DLD1 (cell line): ENCODE measurements around the gene WSCD1.

Source experiments
- in situ Hi-C: cut with HindIII; loops from 2 replicates; pipeline ENCODE4 v1.10.0; 2017; ENCODE audit warnings: low sequenced_read_pairs

The WSCD1 gene

DNA sequence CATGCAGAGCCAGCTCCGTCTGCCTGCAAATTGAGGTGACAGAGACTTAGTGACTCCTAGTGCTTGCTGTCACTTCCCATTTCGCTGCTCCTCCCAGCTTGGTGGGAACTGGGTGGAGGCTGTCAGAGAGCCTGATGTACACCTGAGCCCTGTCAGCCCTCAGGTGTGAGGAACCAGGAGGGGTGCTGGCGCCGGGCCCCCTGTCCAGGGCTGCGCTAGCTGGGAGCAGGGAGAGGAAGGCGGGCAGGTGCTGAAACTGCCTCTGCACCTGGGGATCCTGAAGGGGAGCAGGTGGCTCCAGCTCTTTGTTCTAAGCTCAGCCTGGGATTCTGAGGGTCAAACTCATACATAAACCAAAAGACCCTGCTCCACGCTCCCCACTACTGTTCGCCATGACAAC is 10.8 kb upstream of the WSCD1 start:
- in situ Hi-C loops, result no loop called here

DNA sequence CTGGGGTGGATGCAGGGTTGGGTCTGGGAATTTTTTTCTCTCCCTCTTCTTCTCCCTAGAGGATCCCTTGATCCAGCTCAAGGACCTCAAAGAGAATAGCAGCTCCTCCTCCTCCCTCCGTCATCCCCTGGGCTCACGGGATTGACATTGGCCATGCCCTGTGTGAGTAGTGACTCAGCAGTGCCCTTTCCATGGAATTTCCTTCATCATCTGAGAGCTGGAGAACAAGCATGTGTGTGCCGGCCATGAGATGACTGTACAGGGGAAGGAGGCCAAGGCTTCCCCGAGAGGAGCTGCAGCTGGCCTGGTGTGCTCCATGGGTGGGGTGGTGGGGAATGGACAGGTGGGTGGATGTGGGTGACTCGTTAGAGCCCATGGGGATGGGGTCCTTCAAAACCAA is 8.9 kb upstream of the WSCD1 start:
- in situ Hi-C loops, result no loop called here

DNA sequence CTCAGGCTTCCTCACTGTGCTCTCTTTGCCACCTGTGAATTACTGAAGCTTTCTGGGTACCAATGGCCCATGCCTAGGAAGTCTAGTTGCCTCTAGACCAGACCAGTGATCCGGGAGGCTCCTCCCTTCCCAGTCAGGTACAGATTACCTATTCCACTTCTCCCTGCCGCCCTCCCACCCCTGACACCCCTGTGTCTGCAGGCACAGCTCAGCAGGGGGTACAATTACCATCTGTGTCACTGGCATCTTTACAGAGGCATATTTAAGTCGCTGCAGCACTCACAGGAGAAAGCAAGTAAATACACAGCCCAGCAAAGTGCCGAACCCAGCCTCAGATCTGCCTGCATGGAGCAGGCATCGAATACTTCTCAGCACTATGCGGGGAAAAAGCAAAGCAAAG is 5.3 kb upstream of the WSCD1 start:
- in situ Hi-C loops, result no loop called here

DNA sequence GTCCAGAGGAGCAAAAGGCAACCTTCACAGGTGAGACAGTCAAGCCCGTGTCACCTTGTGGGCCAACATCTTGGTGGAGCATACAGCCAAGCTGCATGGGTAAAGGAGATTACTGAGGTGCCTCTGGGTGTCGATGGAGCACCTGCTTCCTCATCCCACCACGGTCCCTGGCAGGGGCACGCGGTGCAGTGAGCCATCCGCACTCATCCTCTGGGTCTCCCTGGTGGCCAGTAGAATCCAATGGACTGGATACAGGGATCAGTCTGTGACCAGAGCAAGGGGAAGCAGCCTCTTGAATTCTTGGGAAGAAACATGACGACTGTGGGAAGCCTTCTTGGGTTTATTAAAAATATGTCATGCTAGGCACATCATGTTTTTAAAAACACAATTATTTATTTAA is 4.8 kb upstream of the WSCD1 start:
- in situ Hi-C loops, result no loop called here

DNA sequence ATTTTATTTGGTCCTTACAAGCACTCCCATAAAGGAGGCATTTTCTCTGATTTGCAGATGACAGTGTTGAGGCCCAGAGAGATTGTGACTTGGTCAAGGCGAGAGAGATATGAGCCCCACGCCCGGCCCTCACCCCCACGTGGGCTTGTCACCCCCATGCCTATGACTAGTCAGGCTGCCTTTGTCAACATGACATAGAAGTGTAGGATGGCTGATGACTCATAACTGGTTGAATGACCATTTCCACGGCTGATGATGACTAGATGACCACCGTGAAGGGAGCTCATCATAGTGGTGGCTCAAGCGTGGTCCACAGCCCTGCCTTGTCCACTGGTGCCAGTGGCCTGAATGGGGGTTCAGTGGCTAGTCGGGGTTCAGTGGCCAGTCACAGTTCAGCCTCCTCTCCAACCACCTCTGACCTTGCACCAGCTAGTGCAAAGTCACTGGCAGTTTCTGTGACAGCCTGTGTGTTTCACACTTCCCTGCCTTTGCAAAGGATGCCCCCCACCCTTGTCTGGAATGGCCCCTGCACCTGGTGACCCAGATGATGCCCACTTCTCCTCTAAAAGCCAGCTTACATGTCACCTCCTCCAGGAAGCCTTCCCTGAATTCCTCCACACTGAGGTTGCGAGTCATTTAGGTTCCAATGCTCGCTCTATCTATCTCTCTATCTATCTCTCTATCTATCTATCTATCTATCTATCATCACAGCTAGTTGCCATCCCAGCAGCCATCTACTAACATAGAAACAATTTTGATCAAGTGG is 3.8 kb upstream of the WSCD1 start:
- in situ Hi-C loops, result no loop called here

DNA sequence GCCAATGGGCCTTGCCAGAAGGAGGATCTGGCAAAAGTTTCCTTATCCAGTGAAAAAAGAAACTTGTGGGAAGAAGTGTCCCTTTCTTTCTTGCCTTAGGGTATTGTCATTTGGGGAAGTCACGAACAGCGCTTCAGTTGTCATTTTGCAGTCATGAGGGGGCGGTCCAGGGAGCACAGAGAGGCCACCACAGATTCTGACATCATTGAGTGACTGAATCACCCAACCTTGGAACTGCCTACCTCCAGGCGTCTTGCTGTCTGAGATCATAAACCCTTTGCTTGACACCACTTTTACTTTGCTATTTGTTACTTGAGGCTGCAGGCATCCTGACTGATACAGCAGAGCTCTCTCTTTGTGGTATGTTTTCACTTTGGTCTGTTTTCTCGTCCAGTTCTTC is 3.1 kb upstream of the WSCD1 start:
- in situ Hi-C loops, result no loop called here

DNA sequence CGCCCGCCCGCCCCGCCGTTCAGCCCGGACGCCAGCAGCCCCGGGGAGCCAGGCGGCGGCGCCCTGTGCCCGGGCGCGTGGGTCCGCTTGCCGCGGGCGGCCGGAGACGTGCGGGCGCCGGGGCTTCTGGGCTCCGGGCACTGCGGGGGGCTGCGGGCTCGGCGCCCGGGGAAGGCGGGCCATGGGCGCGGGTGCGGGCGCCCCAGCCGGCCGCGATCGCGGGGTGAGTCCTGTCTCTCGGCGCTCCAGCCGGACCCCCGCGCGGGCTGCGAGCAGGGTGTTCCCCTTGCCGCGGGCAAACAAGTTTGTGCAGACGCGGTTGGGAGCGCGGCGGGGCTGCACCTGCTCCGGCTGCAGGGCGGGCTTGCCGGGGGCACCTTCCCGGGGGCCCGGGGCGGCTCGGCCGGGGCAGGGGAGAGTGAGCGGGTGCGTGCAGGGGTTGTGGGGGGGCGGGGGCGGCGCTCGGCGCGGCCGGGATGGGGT is 292 bp downstream of the WSCD1 start:
- in situ Hi-C loops, result no loop called here

DNA sequence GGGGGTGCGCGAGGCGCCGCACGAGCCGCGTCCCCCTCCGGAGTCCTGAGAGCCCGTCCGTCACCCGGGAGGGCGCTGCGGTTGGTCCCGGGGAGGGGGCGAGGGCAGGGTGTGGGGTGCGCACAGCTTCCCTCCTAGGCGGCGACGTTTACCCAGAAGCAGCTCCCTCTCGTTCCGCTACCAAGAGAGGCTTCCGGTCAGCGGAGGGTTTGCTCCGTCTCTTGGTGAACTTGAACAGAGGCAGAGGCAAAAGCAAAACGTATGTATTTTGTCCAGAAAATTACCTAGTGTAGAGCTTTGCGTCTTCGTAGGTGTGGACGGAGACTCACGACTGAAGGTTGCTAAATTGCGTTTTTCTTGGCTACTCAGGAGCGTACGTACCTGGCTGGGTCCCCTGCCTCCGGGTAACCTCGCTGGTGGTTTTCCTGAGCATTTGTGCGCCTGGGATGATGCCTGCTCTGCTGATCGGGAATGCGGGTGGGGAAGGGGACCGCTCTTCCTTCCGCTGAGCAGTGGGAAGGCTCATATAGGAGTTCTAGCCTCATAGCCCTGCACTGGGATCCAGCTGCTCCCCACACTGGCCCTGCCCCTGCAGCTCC is 833 bp downstream of the WSCD1 start:
- in situ Hi-C loops, result no loop called here

DNA sequence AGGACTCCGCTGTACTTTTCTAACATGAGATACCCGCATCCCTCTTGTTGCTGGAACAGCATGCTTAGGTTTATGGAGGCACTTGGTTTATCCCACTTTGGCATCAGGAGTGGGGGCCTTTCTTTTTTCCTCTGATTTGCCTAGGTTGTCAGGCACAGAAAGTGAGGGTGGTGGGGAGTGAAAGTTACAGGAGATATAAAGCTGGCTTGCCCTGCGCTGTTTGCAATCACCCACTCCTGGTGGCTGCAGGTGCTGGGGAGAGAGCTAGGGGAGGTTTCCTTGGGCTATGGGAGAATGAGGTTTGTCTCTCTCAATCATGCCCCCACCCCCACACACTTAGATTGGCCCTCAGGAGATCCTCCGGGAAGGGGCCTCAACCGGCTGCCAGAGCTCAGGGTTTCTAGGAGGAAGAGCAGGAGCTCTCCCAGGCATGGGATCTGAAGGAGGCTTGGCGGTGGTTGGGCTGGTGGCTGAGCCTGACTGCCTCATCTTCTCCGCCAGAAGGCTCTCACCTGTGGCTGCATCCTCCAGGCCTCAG is 1.4 kb downstream of the WSCD1 start:
- in situ Hi-C loops, result no loop called here

DNA sequence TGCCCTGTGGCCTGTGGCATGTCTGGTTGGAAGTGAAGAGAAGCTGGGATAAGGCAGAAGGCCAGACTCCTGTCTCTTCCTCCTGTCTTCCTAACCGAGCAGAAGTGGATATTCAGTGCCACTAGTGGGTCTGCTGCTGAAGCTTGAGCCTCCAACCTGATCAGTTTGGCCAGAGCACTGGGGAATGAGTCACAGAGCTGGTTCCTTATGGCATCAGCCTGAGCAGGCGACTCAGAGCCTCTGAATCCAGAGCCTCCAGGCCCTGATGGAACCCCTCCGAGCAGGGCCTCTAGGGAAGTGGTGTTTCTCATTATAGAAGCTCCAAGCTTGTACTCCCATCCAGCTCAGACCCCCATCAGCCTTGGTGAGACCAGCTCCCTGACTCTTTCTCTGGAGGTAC is 2.0 kb downstream of the WSCD1 start:
- in situ Hi-C loops, result no loop called here

DNA sequence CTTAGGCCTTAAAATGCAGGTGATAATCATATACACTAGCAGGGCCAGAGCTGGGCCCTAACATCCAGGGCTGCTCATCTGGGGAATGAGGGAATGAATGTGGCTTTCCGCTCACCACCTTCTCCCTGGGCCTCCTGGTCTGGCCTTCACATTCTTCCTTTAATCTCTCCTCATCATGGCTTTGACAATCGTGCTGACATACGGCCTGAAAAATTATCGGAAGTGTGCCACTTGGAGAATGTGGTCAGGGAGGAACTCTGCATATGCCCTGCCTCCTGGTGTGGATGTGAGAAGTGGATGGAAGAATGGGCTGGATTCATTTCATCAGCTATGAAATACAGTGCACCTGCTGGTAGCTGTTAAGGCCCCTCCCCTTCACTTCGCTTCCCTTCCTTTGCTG is 2.4 kb downstream of the WSCD1 start:
- in situ Hi-C loops, result no loop called here

DNA sequence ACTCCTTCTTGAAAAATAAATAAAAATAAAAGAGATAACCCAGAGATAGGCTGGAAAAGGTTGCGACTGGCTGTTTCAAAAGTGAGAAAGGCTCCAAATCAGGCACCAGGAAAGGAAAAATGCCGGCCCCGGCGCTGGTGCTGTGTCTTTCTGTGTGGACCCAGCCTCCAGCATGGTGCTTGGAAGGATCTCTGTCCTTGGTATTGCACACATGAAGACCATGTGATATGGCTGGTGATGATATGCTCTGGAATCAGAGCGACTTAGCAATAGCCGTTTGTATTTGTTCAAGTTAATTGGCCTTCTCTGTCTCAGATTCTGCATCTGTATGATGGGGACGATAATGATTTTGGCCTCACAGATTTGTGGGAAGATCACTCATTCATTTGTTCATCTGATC is 3.4 kb downstream of the WSCD1 start:
- in situ Hi-C loops, result no loop called here

DNA sequence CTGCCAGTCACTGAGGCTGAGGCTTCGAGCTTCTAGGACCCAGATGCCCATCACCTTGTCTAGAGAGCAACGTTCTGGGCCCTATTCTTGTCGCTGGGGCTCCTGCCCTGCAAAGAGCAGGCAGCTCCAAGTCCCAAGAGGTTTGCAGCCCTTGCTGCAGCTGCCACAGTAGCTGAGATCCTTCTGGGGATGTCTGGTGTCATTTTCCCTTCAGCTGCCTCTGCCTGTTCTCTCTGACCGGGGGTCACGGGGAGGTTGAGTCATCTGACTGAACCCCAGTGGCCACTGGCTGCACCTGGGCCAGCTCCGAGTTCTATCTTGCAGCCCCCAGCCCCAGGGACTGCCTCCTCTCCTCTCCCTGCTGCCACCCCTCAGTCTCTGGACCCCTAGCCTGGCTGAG is 4.9 kb downstream of the WSCD1 start:
- in situ Hi-C loops, result no loop called here

DNA sequence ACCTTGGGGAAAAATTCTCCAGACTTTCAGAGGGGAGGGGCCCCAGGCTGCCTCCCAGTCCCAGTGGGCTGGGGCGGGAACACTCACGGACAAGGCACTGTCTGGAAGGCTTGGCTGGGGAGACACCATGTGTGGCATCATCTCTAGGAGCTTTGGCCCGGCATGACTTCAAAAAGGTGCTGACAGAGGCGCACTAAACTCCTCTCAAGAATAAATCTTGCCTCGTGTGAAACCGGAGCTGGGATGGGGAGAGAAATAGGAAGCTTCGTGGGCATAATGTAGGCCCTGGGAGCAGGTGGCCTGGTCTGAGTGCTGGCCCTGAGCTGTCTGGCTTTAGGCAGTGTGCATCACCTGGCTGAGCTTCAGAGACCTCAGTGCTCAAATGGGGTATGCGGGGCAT is 5.7 kb downstream of the WSCD1 start:
- in situ Hi-C loops, result no loop called here

DNA sequence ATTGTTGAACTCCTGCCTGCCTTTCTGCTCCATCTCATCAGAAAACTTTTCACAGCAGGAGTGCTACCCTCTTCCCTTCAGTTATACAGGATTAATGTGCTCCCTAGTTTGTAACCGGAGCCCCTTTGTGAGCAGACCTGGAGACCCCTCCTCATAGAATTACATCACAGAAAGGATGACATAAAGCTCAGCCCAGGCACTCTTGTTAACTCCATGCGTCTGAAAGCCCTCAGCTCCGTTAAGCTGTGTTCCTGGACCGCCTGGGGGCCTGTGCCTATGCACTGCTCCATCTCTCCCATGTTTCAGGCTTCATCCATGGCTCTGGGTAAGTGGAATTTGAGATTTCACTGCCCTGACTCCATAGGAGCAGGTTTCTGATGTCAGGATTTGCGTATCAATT is 7.6 kb downstream of the WSCD1 start:
- in situ Hi-C loops, result no loop called here

DNA sequence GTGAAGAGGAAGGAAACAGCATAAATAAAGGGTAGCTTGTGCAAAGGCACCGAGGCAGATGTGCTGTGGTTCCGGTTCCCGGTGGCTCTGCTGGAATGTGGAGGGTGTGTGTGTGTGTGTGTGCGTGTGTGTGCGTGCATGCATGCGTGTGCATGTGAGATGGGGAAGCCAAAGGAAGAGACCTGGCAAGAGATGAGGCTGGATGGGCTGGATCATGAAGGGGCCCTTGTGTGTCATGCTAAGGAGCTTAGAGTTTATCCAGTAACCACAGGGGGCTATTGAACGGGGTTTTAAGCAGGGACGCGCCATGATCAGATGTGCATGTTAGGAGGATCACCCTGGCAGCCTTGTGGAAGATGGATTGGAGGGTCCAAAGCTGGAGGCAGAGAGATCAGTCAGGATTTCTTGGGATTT is 8.3 kb downstream of the WSCD1 start:
- in situ Hi-C loops, result no loop called here

DNA sequence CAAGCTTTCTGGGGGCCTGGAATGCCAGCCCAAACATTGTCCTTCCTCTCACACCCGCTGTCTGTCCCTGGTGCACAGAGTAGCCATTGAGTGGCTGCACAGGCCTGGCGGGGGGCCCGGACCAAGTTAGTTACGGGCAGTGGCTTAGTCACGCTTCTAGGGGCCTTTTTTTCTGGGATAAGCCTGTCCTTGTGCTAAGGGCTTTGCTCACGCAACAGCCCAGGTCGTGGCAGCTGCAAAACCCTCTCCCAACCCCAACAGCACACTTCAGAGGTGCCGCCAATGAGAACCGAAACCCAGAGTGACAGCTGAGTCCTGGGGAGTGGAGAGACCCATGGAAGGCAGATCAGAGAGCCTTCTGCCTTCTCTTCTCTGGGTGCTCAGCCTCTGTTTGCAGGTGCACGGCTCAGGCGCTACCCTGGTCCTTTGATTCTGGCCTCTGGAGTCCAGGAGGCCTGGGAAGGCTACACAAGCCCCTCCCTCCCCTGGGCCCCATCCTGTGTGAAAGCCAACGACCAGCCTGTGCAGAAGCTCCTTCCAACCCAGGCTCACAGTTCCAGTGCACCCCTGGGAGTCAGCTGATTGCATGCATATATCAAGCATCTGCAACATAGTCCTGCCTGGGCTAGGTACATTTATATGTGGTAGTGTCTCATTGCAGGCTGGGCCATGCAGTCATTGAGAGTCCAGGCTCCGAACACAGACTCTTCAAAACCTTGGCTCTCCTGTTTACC is 9.1 kb downstream of the WSCD1 start:
- in situ Hi-C loops, result no loop called here

DNA sequence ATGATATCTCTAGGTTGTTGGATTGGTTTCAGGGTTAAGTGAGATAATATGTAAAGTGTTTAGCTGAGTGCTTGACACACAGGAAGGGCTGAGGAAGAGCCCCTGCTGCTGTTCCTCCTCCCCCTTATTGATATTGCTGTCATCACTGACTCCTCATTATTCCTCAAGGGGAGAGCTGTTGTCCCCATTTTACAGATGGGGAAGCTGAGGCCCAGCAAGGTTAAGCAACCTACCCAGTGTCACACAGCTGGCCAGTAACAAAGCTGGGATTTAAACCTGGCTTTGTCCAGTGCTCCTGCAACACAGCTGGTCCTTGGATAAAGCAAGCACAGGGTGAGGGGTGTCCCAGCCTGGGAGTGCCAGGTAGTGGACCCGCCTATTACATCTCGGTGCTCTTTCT is 9.8 kb downstream of the WSCD1 start:
- in situ Hi-C loops, result no loop called here

DNA sequence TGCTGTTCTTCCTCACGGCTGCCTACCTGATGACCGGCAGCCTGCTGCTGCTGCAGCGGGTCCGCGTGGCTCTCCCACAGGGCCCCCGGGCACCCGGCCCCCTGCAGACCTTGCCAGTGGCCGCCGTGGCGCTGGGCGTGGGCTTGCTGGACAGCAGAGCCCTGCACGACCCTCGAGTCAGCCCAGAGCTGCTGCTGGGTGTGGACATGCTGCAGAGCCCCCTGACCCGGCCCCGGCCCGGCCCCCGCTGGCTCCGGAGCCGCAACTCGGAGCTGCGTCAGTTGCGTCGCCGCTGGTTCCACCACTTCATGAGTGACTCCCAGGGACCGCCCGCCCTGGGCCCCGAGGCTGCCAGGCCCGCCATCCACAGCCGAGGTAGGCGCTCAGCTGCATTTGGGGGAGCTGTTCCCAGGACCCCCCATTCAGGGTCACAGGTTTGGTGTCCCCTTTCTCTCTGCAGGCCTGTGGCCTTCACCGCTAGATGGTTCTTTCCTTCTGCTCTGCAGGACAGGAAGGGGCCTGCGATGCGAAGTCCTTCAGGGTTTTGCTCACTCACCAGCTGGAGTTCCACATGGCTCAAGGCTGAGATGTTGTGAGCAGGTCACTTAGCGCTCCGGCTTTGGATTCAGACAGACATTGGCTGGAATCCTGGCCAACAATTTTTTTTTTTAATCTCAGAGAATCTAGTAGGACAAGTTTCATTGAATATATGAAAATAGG is 10.7 kb downstream of the WSCD1 start:
- in situ Hi-C loops, result no loop called here

DNA sequence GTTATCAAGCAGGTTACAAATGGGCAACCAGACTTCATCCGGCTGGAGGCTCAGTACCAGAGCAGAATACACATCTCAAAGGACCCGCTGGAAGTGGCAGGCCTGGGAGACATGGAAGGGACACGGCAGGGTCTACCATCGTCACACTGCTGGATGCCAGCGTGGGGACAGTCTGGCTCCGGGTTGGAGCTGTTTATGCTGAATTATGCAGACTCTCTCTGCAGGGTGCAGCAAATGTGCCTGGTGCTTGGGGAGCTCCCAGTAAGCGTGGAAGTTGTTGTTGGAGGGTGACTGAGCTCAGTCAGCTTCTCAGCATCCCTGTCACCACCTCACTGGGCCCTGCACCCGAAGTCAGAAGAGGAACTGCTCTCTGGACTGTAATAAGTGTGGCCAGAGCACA is 12.2 kb downstream of the WSCD1 start:
- in situ Hi-C loops, result no loop called here
